HG02981 (cell line): ENCODE measurements around the gene ASAP2.

Experiments
- ATAC-seq: cut with Tn5 transposase; IDR thresholded peaks from one replicate; pipeline ENCODE4 v1.9.1; 2021; ENCODE audit warnings: mild to moderate bottlenecking, moderate library complexity; ENCODE audit not compliant: unreplicated experiment

ASAP2 gene

GRCh38 chr2:9230051-9230802 is 23.6 kb downstream of the ASAP2 start:
- ATAC-seq, result no peak

GRCh38 chr2:9230881-9231280 is 24.3 kb downstream of the ASAP2 start:
- no peak for ATAC-seq

GRCh38 chr2:9231291-9232165 is 24.9 kb downstream of the ASAP2 start:
- ATAC-seq, result no peak

- no peak for ATAC-seq
Observed at GRCh38 chr2:9232166-9232479, 25.5 kb downstream of the ASAP2 start.

GRCh38 chr2:9232886-9233285 is 26.3 kb downstream of the ASAP2 start:
- ATAC-seq, result no peak

- no peak for ATAC-seq
Observed at GRCh38 chr2:9234680-9235146, 28.1 kb downstream of the ASAP2 start.

GRCh38 chr2:9235147-9236044 is 28.8 kb downstream of the ASAP2 start:
- no peak for ATAC-seq

GRCh38 chr2:9236045-9236344 is 29.4 kb downstream of the ASAP2 start:
- no peak for ATAC-seq

- ATAC-seq, result no peak
Observed at GRCh38 chr2:9236867-9237266, 30.3 kb downstream of the ASAP2 start.

- no peak for ATAC-seq
Observed at GRCh38 chr2:9237831-9238230, 31.2 kb downstream of the ASAP2 start.

- no peak for ATAC-seq
Observed at GRCh38 chr2:9238591-9239326, 32.1 kb downstream of the ASAP2 start.

GRCh38 chr2:9239616-9240015 is 33.0 kb downstream of the ASAP2 start:
- no peak for ATAC-seq

GRCh38 chr2:9240745-9241144 is 34.1 kb downstream of the ASAP2 start:
- no peak for ATAC-seq

GRCh38 chr2:9241233-9241632 is 34.6 kb downstream of the ASAP2 start:
- no peak for ATAC-seq

- no peak for ATAC-seq
Observed at GRCh38 chr2:9243357-9243756, 36.7 kb downstream of the ASAP2 start.

GRCh38 chr2:9244985-9245544 is 38.5 kb downstream of the ASAP2 start:
- ATAC-seq, result no peak

- no peak for ATAC-seq
Observed at GRCh38 chr2:9247177-9247576, 40.6 kb downstream of the ASAP2 start.

- no peak for ATAC-seq
Observed at GRCh38 chr2:9247786-9248185, 41.2 kb downstream of the ASAP2 start.

- ATAC-seq, result no peak
Observed at GRCh38 chr2:9248363-9248762, 41.8 kb downstream of the ASAP2 start.

GRCh38 chr2:9249020-9249800 is 42.6 kb downstream of the ASAP2 start:
- no peak for ATAC-seq
